IMR-90 (cell line): Measurements from ENCODE around the gene DENND1B. TPM values are rescaled to one million over a fixed set of nuclear protein-coding genes. Genes with fewer than 3 reads are reported as not detected.

Experiments used
- ATAC-seq: fragments of 200-7000 bp; cut with Tn5 transposase; 2 replicates; pipeline ENCODE4 v1.9.1; 2020; ENCODE audit warnings: low read depth, mild to moderate bottlenecking, moderate library complexity
- BruUV-seq: library from RNA; stranded (reverse); fragments of 400-500 nt; replicated peaks from 2 replicates; lab custom pipeline; 2021; lab: Mats Ljungman, UMichigan
- CTCF ChIA-PET: fragments of 300-600 bp; formaldehyde crosslinking; extraction: SDS; loops from one replicate; lab custom pipeline; 2021; ENCODE audit warnings: antibody characterized with exemption; lab: Yijun Ruan, JAX
- POLR2A ChIA-PET: fragments of 300-600 bp; sonication (Branson Sonifier 250); formaldehyde crosslinking; loops from one replicate; lab custom pipeline; 2022; ENCODE audit warnings: antibody characterized with exemption; ENCODE audit not compliant: unreplicated experiment; lab: Charles Lee
- DNase-seq: peaks from one replicate; pipeline ENCODE4 v3.0.0; 2013
- H2AFZ ChIP-seq: replicated peaks from 2 replicates; pipeline ENCODE3; 2013; ENCODE audit warnings: low read length, mild to moderate bottlenecking; ENCODE audit not compliant: poor library complexity
- H2AK5ac ChIP-seq: 2 replicates; pipeline ENCODE4 v1.6.1; 2013; ENCODE audit warnings: low read depth, low read length, inconsistent platforms
- H2AK9ac ChIP-seq: replicated peaks from 2 replicates; pipeline ENCODE3; 2013; ENCODE audit warnings: mild to moderate bottlenecking, low read depth, low read length, moderate library complexity; ENCODE audit not compliant: poor library complexity
- H2BK120ac ChIP-seq: 2 replicates; pipeline ENCODE4 v1.6.1; 2013; ENCODE audit warnings: low read depth, low read length, inconsistent platforms
- H2BK15ac ChIP-seq: 3 replicates; pipeline ENCODE4 v1.6.1; 2013; ENCODE audit warnings: low read depth, low read length, inconsistent platforms
- H2BK20ac ChIP-seq: 2 replicates; pipeline ENCODE4 v1.6.1; 2013; ENCODE audit warnings: low read depth, mild to moderate bottlenecking, inconsistent platforms, low read length, moderate library complexity
- H2BK5ac ChIP-seq: 2 replicates; pipeline ENCODE4 v1.6.1; 2013; ENCODE audit warnings: mild to moderate bottlenecking, low read depth, low read length, inconsistent platforms; ENCODE audit not compliant: poor library complexity, severe bottlenecking
- H3K14ac ChIP-seq: replicated peaks from 2 replicates; pipeline ENCODE4 v1.6.1; 2013; ENCODE audit warnings: low read depth, low read length, inconsistent platforms
- H3K18ac ChIP-seq: 2 replicates; pipeline ENCODE4 v1.6.1; 2013; ENCODE audit warnings: low read depth, low read length, control low read depth
- H3K23ac ChIP-seq: 2 replicates; pipeline ENCODE4 v1.6.1; 2013; ENCODE audit warnings: low read depth, low read length, inconsistent platforms
- H3K27ac ChIP-seq: 2 replicates; pipeline ENCODE4 v1.5.1; 2013; ENCODE audit warnings: mild to moderate bottlenecking, control low read depth, low read length; ENCODE audit not compliant: insufficient read depth
- H3K27me3 ChIP-seq: 2 replicates; pipeline ENCODE4 v1.6.1; 2013; ENCODE audit warnings: low read length; ENCODE audit not compliant: control insufficient read depth, insufficient read depth
- H3K36me3 ChIP-seq: 2 replicates; pipeline ENCODE4 v1.6.1; 2013; ENCODE audit warnings: low read length, mixed read lengths; ENCODE audit not compliant: control insufficient read depth, insufficient read depth
- H3K4ac ChIP-seq: 2 replicates; pipeline ENCODE4 v1.6.1; 2013; ENCODE audit warnings: low read depth, low read length, inconsistent platforms
- H3K4me1 ChIP-seq: 2 replicates; pipeline ENCODE4 v1.6.1; 2013; ENCODE audit warnings: low read length, mixed read lengths; ENCODE audit not compliant: control insufficient read depth, insufficient read depth
- H3K4me2 ChIP-seq: 2 replicates; pipeline ENCODE4 v1.6.1; 2013; ENCODE audit warnings: low read depth, mild to moderate bottlenecking, control low read depth, low read length, moderate library complexity
- H3K4me3 ChIP-seq: 2 replicates; pipeline ENCODE4 v1.5.1; 2013; ENCODE audit warnings: low read depth, mild to moderate bottlenecking, control low read depth, low read length, moderate library complexity; ENCODE audit not compliant: insufficient read depth
- H3K56ac ChIP-seq: 2 replicates; pipeline ENCODE4 v1.6.1; 2013; ENCODE audit warnings: low read length, inconsistent platforms; ENCODE audit not compliant: insufficient read depth; ENCODE audit errors: extremely low read depth
- H3K79me1 ChIP-seq, 2 experiments: 2 replicates each; pipeline ENCODE4 v1.6.1; 2013; ENCODE audit warnings: low read length in 2 of 2, inconsistent platforms in 1 of 2, low read depth in 1 of 2
- H3K9ac ChIP-seq: 2 replicates; pipeline ENCODE4 v1.6.1; 2013; ENCODE audit warnings: low read depth, low read length, control low read depth
- H3K9me1 ChIP-seq: 2 replicates; pipeline ENCODE4 v1.6.1; 2013; ENCODE audit warnings: low read length, inconsistent platforms; ENCODE audit not compliant: insufficient read depth
- H3K9me3 ChIP-seq: 2 replicates; pipeline ENCODE4 v1.6.1; 2013; ENCODE audit warnings: low read length; ENCODE audit not compliant: control insufficient read depth, insufficient read depth
- H4K20me1 ChIP-seq: 2 replicates; pipeline ENCODE4 v1.6.1; 2013; ENCODE audit warnings: low read length, inconsistent platforms; ENCODE audit not compliant: insufficient read depth
- H4K5ac ChIP-seq: 2 replicates; pipeline ENCODE4 v1.6.1; 2013; ENCODE audit warnings: mild to moderate bottlenecking, low read depth, low read length, control low read depth
- H4K8ac ChIP-seq, 2 experiments: 2 replicates each; pipeline ENCODE4 v1.6.1; 2013; ENCODE audit warnings: low read depth in 2 of 2, low read length in 2 of 2, control low read depth in 1 of 2, inconsistent platforms in 1 of 2
- H4K91ac ChIP-seq: 2 replicates; pipeline ENCODE4 v1.6.1; 2013; ENCODE audit warnings: low read depth, low read length, inconsistent platforms; ENCODE audit not compliant: insufficient read depth
- BHLHE40 ChIP-seq: fragments of 150-350 bp; IDR thresholded peaks from 2 replicates; pipeline ENCODE4 v1.6.1; 2016; ENCODE audit warnings: mild to moderate bottlenecking, low read depth, low read length
- CEBPB ChIP-seq: IDR thresholded peaks from 2 replicates; pipeline ENCODE4 v1.6.1; 2012; ENCODE audit warnings: low read depth, low read length, improper control_type of control experiment
- MAFK ChIP-seq: IDR thresholded peaks from 2 replicates; pipeline ENCODE4 v1.6.1; 2012; ENCODE audit warnings: low read depth, low read length, improper control_type of control experiment
- MAZ ChIP-seq: IDR thresholded peaks from 2 replicates; pipeline ENCODE4 v1.6.1; 2012; ENCODE audit warnings: low read depth, mild to moderate bottlenecking, low read length, improper control_type of control experiment, moderate library complexity, borderline replicate concordance
- SMC3 ChIP-seq: fragments of 150-350 bp; IDR thresholded peaks from 2 replicates; pipeline ENCODE4 v1.6.1; 2016; ENCODE audit warnings: low read depth, mild to moderate bottlenecking, antibody characterized with exemption, low read length, moderate library complexity
- dilution Hi-C: fragments of 300-500 bp; cut with HindIII; formaldehyde crosslinking; loops from one replicate; pipeline ENCODE4 v1.14.3; 2018; ENCODE audit warnings: low sequenced_read_pairs; ENCODE audit not compliant: unreplicated experiment
- in situ Hi-C: fragments of 300-500 bp; cut with MboI; formaldehyde crosslinking; loops from 3 replicates; pipeline ENCODE4 v1.14.3; 2019; ENCODE audit warnings: low sequenced_read_pairs, inconsistent platforms, mixed read lengths
- intact Hi-C: fragments of 100-400 bp; cut with micrococcal nuclease; formaldehyde crosslinking; loops from 2 replicates; pipeline ENCODE4 v1.10.0; 2022
- polyA plus RNA-seq, 3 experiments: library from polyadenylated mRNA; depleted of rRNA; stranded (reverse); fragments of >200 nt; gene quantifications; 2 replicates each; pipeline ENCODE4 v1.2.3, GENCODE V29; 2012; ENCODE audit warnings: low replicate concordance in 1 of 3
- total RNA-seq: library from RNA; depleted of rRNA; stranded (reverse); fragments of >200 nt; gene quantifications from 2 replicates; pipeline ENCODE4 v1.2.3, GENCODE V29; 2012

The DENND1B gene
- total and polyA plus RNA-seq, 2 of the 4 experiments (the other 2 are of a cell fraction), result 4.0 to 24.2 TPM

- Histone ChIP-seq H3K4ac (no peak overlapping the region), H2AK9ac (no peak overlapping the region), H3K23ac (no peak overlapping the region), H3K9me3 (no peaks in the 10 kb centered on the region), H4K91ac (no peak overlapping the region), H3K4me2 (no peak overlapping the region), H3K79me1 (peaks cover 0 to 3% of the 10 kb centered on the region in 2 experiments; a peak in 1 of 4 replicates), H2BK20ac (no peak overlapping the region), H3K9ac (no peak overlapping the region), H3K27me3 (no peaks in the 10 kb centered on the region), H3K4me1 (0 out of 2 replicates have a peak, but pooled peaks cover 2% of the 10 kb centered on the region), H4K8ac (no peak overlapping the region), H3K14ac (no peak overlapping the region), H2BK120ac (no peak overlapping the region), H3K4me3 (no peak overlapping the region), H2BK15ac (no peak overlapping the region), H2AK5ac (no peak overlapping the region), H4K5ac (no peak overlapping the region), H2AFZ (no peak overlapping the region), H3K56ac (no peak overlapping the region), H3K36me3 (no peaks in the 10 kb centered on the region), H4K20me1 (no peaks in the 10 kb centered on the region), H3K18ac (no peak overlapping the region), H3K9me1 (no peaks in the 10 kb centered on the region), H3K27ac (no peak overlapping the region), H2BK5ac (no peak overlapping the region)
- ATAC-seq (no peak), DNase-seq (no peak)
- POLR2A ChIA-PET, result no interaction called here
- TF ChIP-seq MAZ, result no peak
- no peak for TF ChIP-seq BHLHE40
- TF ChIP-seq SMC3, result no peak
- TF ChIP-seq MAFK, result peak; percentile 61
- TF ChIP-seq CEBPB, result no peak
- dilution Hi-C loops, result no loop called here
- intact Hi-C loops, result no loop called here
- CTCF ChIA-PET, result no interaction called here
- BruUV-seq, result no TSS peak
- in situ Hi-C loops, result loop anchor here (25.0 kb wide), 1 partner anchor 841 kb away; no protein-coding TSS in a partner anchor
These were observed 153.5 kb downstream of the DENND1B start for GRCh38 chr1:197621761-197622160.
